Naive thymus-derived CD8-positive, alpha-beta T cell (primary cell): ENCODE results near the gene LRRTM4. TPM values are rescaled to one million over a fixed set of nuclear protein-coding genes. Genes with fewer than 3 reads are reported as not detected.

Experiments
- ATAC-seq, 2 donors: fragments of 150-1000 bp; cut with Tn5 transposase in 1 of 2; sonication (Bioruptor Pico), chemical (Tn5 transposase) in 1 of 2; 1 replicate in 1 of 2; 2 replicates in 1 of 2; pipeline ENCODE4 v1.10.0; 2021; ENCODE audit warnings: mild to moderate bottlenecking in 2 of 2, moderate library complexity in 2 of 2
- POLR2A ChIA-PET: fragments of 350-600 bp; sonication (Branson Sonifier 250); formaldehyde crosslinking; loops from one replicate; lab custom pipeline; 2021; ENCODE audit warnings: antibody characterized with exemption; lab: Charles Lee
- DNase-seq, 10 donors: peaks; one replicate each; pipeline versions ENCODE4 v3.0.0 to v3.0.0-alpha.2; 2020 to 2022
- H3K27ac Mint-ChIP-seq, 10 donors: one replicate each; pipeline ENCODE4 v1.8.0; 2020 to 2022; ENCODE audit warnings: mild to moderate bottlenecking in 10 of 10, mixed read lengths in 10 of 10, moderate library complexity in 4 of 10, inconsistent platforms in 1 of 10
- H3K27me3 Mint-ChIP-seq, 5 donors: one replicate each; pipeline ENCODE4 v1.8.0; 2021 to 2022; ENCODE audit warnings: mixed read lengths in 5 of 5
- H3K36me3 Mint-ChIP-seq, 3 donors: one replicate each; pipeline ENCODE4 v1.8.0; 2020 to 2022; ENCODE audit warnings: mixed read lengths in 3 of 3, mild to moderate bottlenecking in 2 of 3, inconsistent platforms in 1 of 3
- H3K4me1 Mint-ChIP-seq, 4 donors: one replicate each; pipeline ENCODE4 v1.8.0; 2021 to 2022; ENCODE audit warnings: mixed read lengths in 4 of 4
- H3K4me3 Mint-ChIP-seq, 10 donors: one replicate each; pipeline ENCODE4 v1.8.0; 2020 to 2022; ENCODE audit warnings: mild to moderate bottlenecking in 10 of 10, mixed read lengths in 10 of 10, moderate library complexity in 6 of 10, inconsistent platforms in 1 of 10
- H3K9me3 Mint-ChIP-seq, 9 donors: one replicate each; pipeline ENCODE4 v1.8.0; 2020 to 2022; ENCODE audit warnings: mixed read lengths in 9 of 9, mild to moderate bottlenecking in 3 of 9, inconsistent platforms in 1 of 9, moderate library complexity in 1 of 9
- polyA plus RNA-seq, 3 donors: library from polyadenylated mRNA; unstranded; fragments of 300-500 nt; fragmentation: Illumina TruSeq; gene quantifications; one replicate each; pipeline ENCODE4 v1.2.3, GENCODE V29; 2021
- total RNA-seq, 8 experiments: library from RNA in 2 of 8; stranded (reverse) in 2 of 8; gene quantifications; one replicate each; pipeline ENCODE4 v1.2.3 and lab custom pipeline; 2021 to 2026

Gene LRRTM4
- total RNA-seq: not detected
- not detected for polyA plus RNA-seq
- total RNA-seq (lab: John Stamatoyannopoulos, UW): 0 reads per million in 6 experiments

GRCh38 chr2:77521931-77522470 is at the start of gene LRRTM4:
LRRTM4 (minus strand) TSS chr2:77522376.
- no peak for DNase-seq
- Mint-ChIP-seq H3K36me3 (peaks cover 0 to 2% (median 0%) of the 10 kb centered on the region in 3 donors), H3K27me3 (no peaks in the 10 kb centered on the region), H3K9me3 (peaks cover 0 to 29% (median 9%) of the 10 kb centered on the region in 9 donors), H3K27ac (no peak within 1 kb of the TSS), H3K4me3 (no peak within 1 kb of the TSS), H3K4me1 (no peaks in the 10 kb centered on the region)
- POLR2A ChIA-PET: no interaction called here
- no peak for ATAC-seq

GRCh38 chr2:77571545-77571944 is 49.4 kb upstream of the LRRTM4 start:
- H3K4me3 Mint-ChIP-seq: no peak overlapping the region
- H3K27me3 Mint-ChIP-seq: no peaks in the 10 kb centered on the region
- no peaks in the 10 kb centered on the region for H3K4me1 Mint-ChIP-seq
- H3K27ac Mint-ChIP-seq: no peak overlapping the region
- ATAC-seq: no peak
- no peaks in the 10 kb centered on the region for H3K36me3 Mint-ChIP-seq
- POLR2A ChIA-PET: no interaction called here
- H3K9me3 Mint-ChIP-seq: peaks cover under 1 to 26% (median 11%) of the 10 kb centered on the region in 9 donors
- DNase-seq: no peak

- POLR2A ChIA-PET: no interaction called here
- H3K4me3 Mint-ChIP-seq: no peak overlapping the region
- DNase-seq: no peak
- no peaks in the 10 kb centered on the region for H3K36me3 Mint-ChIP-seq
- H3K27me3 Mint-ChIP-seq: no peaks in the 10 kb centered on the region
- H3K27ac Mint-ChIP-seq: no peak overlapping the region
- no peaks in the 10 kb centered on the region for H3K4me1 Mint-ChIP-seq
- peaks cover 3 to 31% (median 11%) of the 10 kb centered on the region in 9 donors for H3K9me3 Mint-ChIP-seq
- no peak for ATAC-seq
Measured at GRCh38 chr2:77567723-77568122, 45.5 kb upstream of the LRRTM4 start.

GRCh38 chr2:77566582-77566981 is 44.4 kb upstream of the LRRTM4 start:
- DNase-seq (no peak), ATAC-seq (no peak)
- H3K27me3 Mint-ChIP-seq: no peaks in the 10 kb centered on the region
- H3K4me3 Mint-ChIP-seq: no peak overlapping the region
- no peaks in the 10 kb centered on the region for H3K36me3 Mint-ChIP-seq
- POLR2A ChIA-PET: no interaction called here
- peaks cover 3 to 25% (median 8%) of the 10 kb centered on the region in 9 donors for H3K9me3 Mint-ChIP-seq
- H3K4me1 Mint-ChIP-seq: no peaks in the 10 kb centered on the region
- no peak overlapping the region for H3K27ac Mint-ChIP-seq

GRCh38 chr2:77566131-77566530 is 44.0 kb upstream of the LRRTM4 start:
- Mint-ChIP-seq H3K36me3 (no peaks in the 10 kb centered on the region), H3K27me3 (no peaks in the 10 kb centered on the region), H3K9me3 (peaks cover 3 to 20% (median 8%) of the 10 kb centered on the region in 9 donors), H3K4me1 (no peaks in the 10 kb centered on the region), H3K4me3 (no peak overlapping the region), H3K27ac (no peak overlapping the region)
- ATAC-seq (no peak), DNase-seq (no peak)
- POLR2A ChIA-PET: no interaction called here

- Mint-ChIP-seq H3K4me3 (no peak overlapping the region), H3K9me3 (peaks cover 11 to 38% (median 25%) of the 10 kb centered on the region in 9 donors), H3K27ac (no peak overlapping the region), H3K36me3 (no peaks in the 10 kb centered on the region), H3K27me3 (no peaks in the 10 kb centered on the region), H3K4me1 (peaks cover 0 to 2% (median 0%) of the 10 kb centered on the region in 4 donors)
- POLR2A ChIA-PET: no interaction called here
- ATAC-seq (no peak), DNase-seq (no peak)
Measured at GRCh38 chr2:77552956-77553355, 30.8 kb upstream of the LRRTM4 start.

- ATAC-seq: no peak
- DNase-seq: no peak
- POLR2A ChIA-PET: no interaction called here
- no peak overlapping the region for H3K4me3 Mint-ChIP-seq
- H3K36me3 Mint-ChIP-seq: peaks cover 0 to 3% (median 0%) of the 10 kb centered on the region in 3 donors
- no peaks in the 10 kb centered on the region for H3K27me3 Mint-ChIP-seq
- H3K4me1 Mint-ChIP-seq: no peaks in the 10 kb centered on the region
- no peak overlapping the region for H3K27ac Mint-ChIP-seq
- peaks cover 2 to 27% (median 13%) of the 10 kb centered on the region in 9 donors for H3K9me3 Mint-ChIP-seq
Measured at GRCh38 chr2:77538031-77538430, 15.9 kb upstream of the LRRTM4 start.

- H3K4me1 Mint-ChIP-seq: no peaks in the 10 kb centered on the region
- peaks cover 0 to 28% (median 11%) of the 10 kb centered on the region in 9 donors for H3K9me3 Mint-ChIP-seq
- H3K27me3 Mint-ChIP-seq: no peaks in the 10 kb centered on the region
- no peak overlapping the region for H3K4me3 Mint-ChIP-seq
- DNase-seq (no peak), ATAC-seq (no peak)
- no peaks in the 10 kb centered on the region for H3K36me3 Mint-ChIP-seq
- POLR2A ChIA-PET: no interaction called here
- H3K27ac Mint-ChIP-seq: no peak overlapping the region
Measured at GRCh38 chr2:77522888-77523287, 712 bp upstream of the LRRTM4 start.

- DNase-seq (no peak), ATAC-seq (no peak)
- no peaks in the 10 kb centered on the region for H3K27me3 Mint-ChIP-seq
- POLR2A ChIA-PET: no interaction called here
- H3K4me1 Mint-ChIP-seq: no peaks in the 10 kb centered on the region
- peaks cover 0 to 29% (median 9%) of the 10 kb centered on the region in 9 donors for H3K9me3 Mint-ChIP-seq
- H3K36me3 Mint-ChIP-seq: peaks cover 0 to 2% (median 0%) of the 10 kb centered on the region in 3 donors
- H3K4me3 Mint-ChIP-seq: no peak overlapping the region
- H3K27ac Mint-ChIP-seq: no peak overlapping the region
Measured at GRCh38 chr2:77521548-77521891, 656 bp downstream of the LRRTM4 start.

GRCh38 chr2:77520641-77521547 is 1.3 kb downstream of the LRRTM4 start:
- POLR2A ChIA-PET: no interaction called here
- peaks cover 0 to 2% (median 0%) of the 10 kb centered on the region in 3 donors for H3K36me3 Mint-ChIP-seq
- peaks cover 0 to 29% (median 11%) of the 10 kb centered on the region in 9 donors for H3K9me3 Mint-ChIP-seq
- ATAC-seq: no peak
- no peak for DNase-seq
- no peak overlapping the region for H3K4me3 Mint-ChIP-seq
- H3K27me3 Mint-ChIP-seq: no peaks in the 10 kb centered on the region
- no peaks in the 10 kb centered on the region for H3K4me1 Mint-ChIP-seq
- no peak overlapping the region for H3K27ac Mint-ChIP-seq

GRCh38 chr2:77519888-77520506 is 2.2 kb downstream of the LRRTM4 start:
- POLR2A ChIA-PET: no interaction called here
- no peaks in the 10 kb centered on the region for H3K4me1 Mint-ChIP-seq
- H3K27ac Mint-ChIP-seq: no peak overlapping the region
- ATAC-seq: no peak
- H3K27me3 Mint-ChIP-seq: no peaks in the 10 kb centered on the region
- peaks cover 0 to 2% (median 0%) of the 10 kb centered on the region in 3 donors for H3K36me3 Mint-ChIP-seq
- no peak overlapping the region for H3K4me3 Mint-ChIP-seq
- peaks cover 0 to 22% (median 11%) of the 10 kb centered on the region in 9 donors for H3K9me3 Mint-ChIP-seq
- DNase-seq: no peak

GRCh38 chr2:77519164-77519887 is 2.9 kb downstream of the LRRTM4 start:
- Mint-ChIP-seq H3K9me3 (peaks cover 0 to 22% (median 4%) of the 10 kb centered on the region in 9 donors), H3K4me3 (no peak overlapping the region), H3K4me1 (no peaks in the 10 kb centered on the region), H3K36me3 (peaks cover 0 to 2% (median 0%) of the 10 kb centered on the region in 3 donors), H3K27me3 (no peaks in the 10 kb centered on the region), H3K27ac (no peak overlapping the region)
- DNase-seq: no peak
- POLR2A ChIA-PET: no interaction called here
- no peak for ATAC-seq
